C4-2B (cell line): ENCODE data around the gene SULT2B1.

Experiments
- H3K27ac ChIP-seq: fragments of 450-650 bp; 2 replicates; pipeline ENCODE4 v1.5.1; 2017
- CTCF ChIP-seq: fragments of 450-650 bp; conservative IDR thresholded peaks from 2 replicates; pipeline ENCODE4 v1.5.1; 2017; ENCODE audit warnings: mild to moderate bottlenecking
- ZFX ChIP-seq: fragments of 450-650 bp; IDR thresholded peaks from 2 replicates; pipeline ENCODE4 v1.6.1; 2017

The SULT2B1 gene

GRCh38 chr19:48510421-48511268, 41.3 kb upstream of the SULT2B1 start:
- no peak overlapping the region for H3K27ac ChIP-seq
- TF ChIP-seq CTCF = no peak
- TF ChIP-seq ZFX = no peak

GRCh38 chr19:48511321-48511731, 40.6 kb upstream of the SULT2B1 start:
- no peak overlapping the region for H3K27ac ChIP-seq
- TF ChIP-seq ZFX (no peak), CTCF (no peak)

GRCh38 chr19:48511800-48512503, 40.0 kb upstream of the SULT2B1 start, which contains the start of gene LMTK3:
Gene LMTK3, minus strand, starts transcription at chr19:48511835. Its CDS starts 259 bp downstream, at chr19:48511576.
- H3K27ac ChIP-seq = no peak within 1 kb of the TSS
- TF ChIP-seq CTCF (no peak), ZFX (no peak)

- H3K27ac ChIP-seq = no peak overlapping the region
- TF ChIP-seq ZFX (no peak), CTCF (no peak)
These were observed 39.3 kb upstream of the SULT2B1 start for GRCh38 chr19:48512504-48513288.

- H3K27ac ChIP-seq = peak overlapping the region; percentile 26; the same call in 1 of the 2 replicates
- TF ChIP-seq ZFX (no peak), CTCF (no peak)
These were observed 38.5 kb upstream of the SULT2B1 start for GRCh38 chr19:48513289-48514122.

DNA sequence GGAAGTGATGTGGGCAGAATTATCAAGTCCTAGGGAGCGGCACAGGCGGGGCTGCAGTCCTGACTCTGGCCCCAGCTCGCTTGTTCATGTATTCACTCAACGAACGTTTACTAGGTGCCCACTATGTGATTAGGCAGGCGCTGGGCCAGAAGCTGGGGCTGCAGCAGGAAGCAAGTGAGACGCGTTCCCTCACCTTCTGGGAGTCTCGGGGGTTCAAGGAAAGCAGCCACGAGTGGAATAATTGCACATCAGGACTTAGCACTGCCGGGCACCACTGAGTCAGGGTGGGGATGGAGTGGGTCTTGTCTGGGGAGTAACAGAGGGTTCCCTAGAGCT, 37.9 kb upstream of the SULT2B1 start:
- TF ChIP-seq ZFX (no peak), CTCF (no peak)
- H3K27ac ChIP-seq = no peak overlapping the region
